GM12878 (cell line): ENCODE data around the gene HHIP. TPM values are rescaled to one million over a fixed set of nuclear protein-coding genes. Genes with fewer than 3 reads are reported as not detected.

Experiments used
- ATAC-seq: fragments of 200-7000 bp; cut with Tn5 transposase; 3 replicates; pipeline ENCODE4 v1.9.1; 2020; ENCODE audit warnings: mild to moderate bottlenecking, moderate library complexity
- BruUV-seq: library from RNA; stranded (reverse); fragments of 400-500 nt; replicated peaks from 2 replicates; lab custom pipeline; 2021; lab: Mats Ljungman, UMichigan
- CTCF ChIA-PET: fragments of 300-600 bp; sonication (Branson Sonifier 250); formaldehyde crosslinking; extraction: SDS; loops from one replicate; lab custom pipeline; 2021; ENCODE audit warnings: inconsistent platforms; lab: Yijun Ruan, JAX
- POLR2A ChIA-PET: fragments of 350-600 bp; formaldehyde crosslinking; extraction: SDS; loops from one replicate; lab custom pipeline; 2021; ENCODE audit warnings: inconsistent platforms; lab: Charles Lee
- RAD21 ChIA-PET: fragments of 300-600 bp; sonication (Branson Sonifier 250); formaldehyde crosslinking; loops from one replicate; lab custom pipeline; 2023; ENCODE audit warnings: antibody characterized with exemption; ENCODE audit not compliant: unreplicated experiment; lab: Charles Lee
- SMC1A ChIA-PET: fragments of 300-600 bp; sonication (Branson Sonifier 250); formaldehyde crosslinking; loops from one replicate; lab custom pipeline; 2023; ENCODE audit not compliant: unreplicated experiment, uncharacterized antibody; lab: Charles Lee
- DNase-seq: peaks from one replicate; pipeline ENCODE4 v3.0.0-alpha.2; 2011; ENCODE audit warnings: low read depth, low spot score
- FAIRE-seq: peaks from 3 replicates; lab custom pipeline; 2011; peaks lifted over from hg19 to GRCh38; lab: Jason Lieb, UNC
- H2AFZ ChIP-seq: 2 replicates; pipeline ENCODE4 v1.6.0; 2011; ENCODE audit warnings: low read depth, low read length, control low read depth; ENCODE audit not compliant: control insufficient read depth
- H3K27ac ChIP-seq: 2 replicates; pipeline ENCODE4 v1.5.1; 2011; ENCODE audit warnings: control low read depth; ENCODE audit not compliant: control insufficient read depth, insufficient read depth
- H3K27me3 ChIP-seq, 2 experiments: replicated peaks in 1 of 2; 2 replicates each; pipeline versions ENCODE4 v1.6.0 to v1.6.1; 2011; ENCODE audit warnings: low read length in 1 of 2; ENCODE audit not compliant: control insufficient read depth in 2 of 2, insufficient read depth in 2 of 2
- H3K36me3 ChIP-seq, 2 experiments: 2 replicates each; pipeline ENCODE4 v1.5.1; 2011; ENCODE audit warnings: low read length in 1 of 2; ENCODE audit not compliant: control insufficient read depth in 2 of 2, insufficient read depth in 2 of 2
- H3K4me1 ChIP-seq: 2 replicates; pipeline ENCODE4 v1.6.1; 2011; ENCODE audit warnings: mild to moderate bottlenecking, low read length, moderate library complexity, mixed read lengths; ENCODE audit not compliant: control insufficient read depth, insufficient read depth
- H3K4me2 ChIP-seq: 2 replicates; pipeline ENCODE4 v1.6.0; 2011; ENCODE audit warnings: control low read depth; ENCODE audit not compliant: control insufficient read depth, insufficient read depth
- H3K4me3 ChIP-seq: fragments of 200-600 bp; sonication (generic); 2 replicates; pipeline ENCODE4 v1.5.1; 2016
- H3K79me2 ChIP-seq: 2 replicates; pipeline ENCODE4 v1.6.0; 2011; ENCODE audit warnings: low read length; ENCODE audit not compliant: control insufficient read depth, insufficient read depth
- H3K9ac ChIP-seq: 2 replicates; pipeline ENCODE4 v1.8.0; 2011; ENCODE audit warnings: low read length, control low read depth, mixed read lengths; ENCODE audit not compliant: control insufficient read depth, insufficient read depth
- H3K9me3 ChIP-seq: replicated peaks from 3 replicates; pipeline ENCODE4 v1.5.1; 2011; ENCODE audit warnings: mild to moderate bottlenecking, low read length; ENCODE audit not compliant: control insufficient read depth, insufficient read depth
- H4K20me1 ChIP-seq: 2 replicates; pipeline ENCODE4 v1.6.0; 2011; ENCODE audit not compliant: control insufficient read depth, insufficient read depth
- BACH1 ChIP-seq: fragments of 450-650 bp; IDR thresholded peaks from 2 replicates; pipeline ENCODE4 v1.6.1; 2017; ENCODE audit warnings: mild to moderate bottlenecking, borderline replicate concordance
- BCL11A ChIP-seq: IDR thresholded peaks from 2 replicates; pipeline ENCODE4 v1.6.1; 2011; ENCODE audit warnings: low read depth, low read length
- BMI1 ChIP-seq: fragments of 450-650 bp; IDR thresholded peaks from 2 replicates; pipeline ENCODE4 v1.6.1; 2016; ENCODE audit warnings: mild to moderate bottlenecking, moderate library complexity, borderline replicate concordance
- CBX3 ChIP-seq: fragments of 200-600 bp; sonication (generic); IDR thresholded peaks from 2 replicates; pipeline ENCODE4 v1.6.1; 2016; ENCODE audit warnings: low read depth, borderline replicate concordance
- IKZF2 ChIP-seq, 2 experiments: fragments of 450-650 bp; IDR thresholded peaks; 2 replicates each; pipeline ENCODE4 v1.6.1; 2017; ENCODE audit warnings: mild to moderate bottlenecking in 2 of 2, moderate library complexity in 2 of 2
- IRF4 ChIP-seq: IDR thresholded peaks from 2 replicates; pipeline ENCODE4 v1.6.1; 2011; ENCODE audit warnings: low read depth, low read length
- PKNOX1 ChIP-seq: fragments of 450-650 bp; IDR thresholded peaks from 2 replicates; pipeline ENCODE4 v1.6.1; 2016; ENCODE audit warnings: mild to moderate bottlenecking
- POU2F2 ChIP-seq: IDR thresholded peaks from 3 replicates; pipeline ENCODE4 v1.6.1; 2011; ENCODE audit warnings: low read depth, mild to moderate bottlenecking, low read length, borderline replicate concordance
- SKIL ChIP-seq: fragments of 450-650 bp; IDR thresholded peaks from 2 replicates; pipeline ENCODE4 v1.6.1; 2017; ENCODE audit warnings: mild to moderate bottlenecking, low read depth, inconsistent platforms; ENCODE audit not compliant: poor library complexity, severe bottlenecking
- TCF7 ChIP-seq: IDR thresholded peaks from 2 replicates; pipeline ENCODE4 v1.6.1; 2014; ENCODE audit warnings: antibody characterized with exemption, borderline replicate concordance
- ZNF592 ChIP-seq: fragments of 450-650 bp; IDR thresholded peaks from 2 replicates; pipeline ENCODE4 v1.6.1; 2017; ENCODE audit warnings: mild to moderate bottlenecking, moderate library complexity
- WGBS: methylation state at CpG from one replicate; pipeline ENCODE4 v1.1.6; 2016; ENCODE audit warnings: low lambda C conversion rate; ENCODE audit not compliant: insufficient replicate concordance, insufficient coverage; ENCODE audit errors: missing lambda C conversion rate; 5-methylcytosine and 5-hydroxymethylcytosine counted together
- in situ Hi-C: fragments of 300-500 bp; cut with MboI; formaldehyde crosslinking; loops from 9 replicates; pipeline ENCODE4 v1.14.3; 2018; ENCODE audit warnings: mixed read lengths
- intact Hi-C: fragments of 100-400 bp; cut with micrococcal nuclease; formaldehyde crosslinking; loops from one replicate; pipeline ENCODE4 v1.14.2; 2022; ENCODE audit not compliant: unreplicated experiment
- polyA plus RNA-seq, 11 experiments: library from polyadenylated mRNA; depleted of rRNA in 4 of 11; unstranded in 6 of 11; stranded (reverse) in 5 of 11; fragments of >200 nt; fragmentation: Nextera tagmentation in 4 of 11; fragmentation: Illumina TruSeq in 1 of 11; extraction: Ambion mirVana in 4 of 11; extraction: Trizol in 1 of 11; gene quantifications; 1 replicate in 1 of 11; 2 replicates in 10 of 11; pipeline versions ENCODE4 v1.2.1 to v1.2.3, GENCODE V29; 2011 to 2016; ENCODE audit warnings: inconsistent platforms in 2 of 11, missing spikeins in 2 of 11, low read depth in 1 of 11
- total RNA-seq, 4 experiments: library from RNA; depleted of rRNA in 3 of 4; stranded (reverse); fragments of >200 nt in 3 of 4; fragmentation: Illumina TruSeq in 1 of 4; extraction: Trizol in 1 of 4; gene quantifications; 2 replicates each; pipeline versions ENCODE4 v1.2.1 to v1.2.3, GENCODE V29; 2013 to 2021

HHIP gene
- total and polyA plus RNA-seq, 10 of the 15 experiments (the other 5 are each of a cell fraction or from before 2014, with no cell fraction given), result 0.06 to 0.56 (median 0.24) TPM; not detected in 1

- ChIA-PET CTCF (interaction anchor here (0.7 kb wide), 1 partner anchor 14 kb away, joined by 4 read pairs; no protein-coding TSS in a partner anchor), POLR2A (no interaction called here), SMC1A (interaction anchor here (0.9 kb wide), 1 partner anchor 15 kb away, joined by 3 read pairs; no protein-coding TSS in a partner anchor), RAD21 (no interaction called here)
- Histone ChIP-seq H3K9ac (no peak overlapping the region), H3K36me3 (no peaks in the 10 kb centered on the region), H3K4me2 (no peak overlapping the region), H3K79me2 (no peaks in the 10 kb centered on the region), H2AFZ (no peak overlapping the region), H3K9me3 (no peaks in the 10 kb centered on the region)
- no peak for ATAC-seq
- no peak for DNase-seq
- BruUV-seq, result no TSS peak
- 33% methylated on average over 3 of the region's 3 CpGs for WGBS
- in situ Hi-C loops, result no loop called here
- intact Hi-C loops, result no loop called here
- FAIRE-seq, result no peak
- TF ChIP-seq BACH1, result no peak
- TF ChIP-seq ZNF592, result no peak
- TF ChIP-seq, all 136 proteins: peak for 0
- Histone ChIP-seq H3K27me3 (no peaks in the 10 kb centered on the region), H3K4me3 (no peak overlapping the region), H3K27ac (no peak overlapping the region), H4K20me1 (no peaks in the 10 kb centered on the region), H3K4me1 (no peaks in the 10 kb centered on the region)
Observed at GRCh38 chr4:144738649-144739048, 92.7 kb downstream of the HHIP start.

GRCh38 chr4:144739511-144740033 lies 93.6 kb downstream of the HHIP start:
- no TSS peak for BruUV-seq
- intact Hi-C loops, result no loop called here
- H3K9ac ChIP-seq, result no peak overlapping the region
- ChIA-PET RAD21 (no interaction called here), CTCF (interaction anchor here (0.9 kb wide), 1 partner anchor 335 kb away, joined by 3 read pairs; no protein-coding TSS in a partner anchor), POLR2A (no interaction called here), SMC1A (no interaction called here)
- H4K20me1 ChIP-seq, result no peaks in the 10 kb centered on the region
- H3K27ac ChIP-seq, result no peak overlapping the region
- no peak overlapping the region for H2AFZ ChIP-seq
- H3K79me2 ChIP-seq, result no peaks in the 10 kb centered on the region
- FAIRE-seq (no peak), DNase-seq (no peak), ATAC-seq (no peak)
- no peaks in the 10 kb centered on the region for H3K27me3 ChIP-seq
- no peaks in the 10 kb centered on the region for H3K36me3 ChIP-seq
- no peak overlapping the region for H3K4me2 ChIP-seq
- H3K4me1 ChIP-seq, result no peaks in the 10 kb centered on the region
- in situ Hi-C loops, result no loop called here
- H3K9me3 ChIP-seq, result no peaks in the 10 kb centered on the region
- H3K4me3 ChIP-seq, result no peak overlapping the region
- TF ChIP-seq TCF7, result no peak
- no peak for TF ChIP-seq CBX3
- no peak for TF ChIP-seq PKNOX1
- TF ChIP-seq IKZF2 (IDR thresholded peaks at IDR 0.05), result no peak
- TF ChIP-seq SKIL, result no peak
- no peak for TF ChIP-seq POU2F2
- TF ChIP-seq BMI1, result no peak
- no peak for TF ChIP-seq IRF4
- TF ChIP-seq BCL11A, result no peak
